Measurements from ENCODE around the gene HSH2D.

Gene HSH2D

DNA sequence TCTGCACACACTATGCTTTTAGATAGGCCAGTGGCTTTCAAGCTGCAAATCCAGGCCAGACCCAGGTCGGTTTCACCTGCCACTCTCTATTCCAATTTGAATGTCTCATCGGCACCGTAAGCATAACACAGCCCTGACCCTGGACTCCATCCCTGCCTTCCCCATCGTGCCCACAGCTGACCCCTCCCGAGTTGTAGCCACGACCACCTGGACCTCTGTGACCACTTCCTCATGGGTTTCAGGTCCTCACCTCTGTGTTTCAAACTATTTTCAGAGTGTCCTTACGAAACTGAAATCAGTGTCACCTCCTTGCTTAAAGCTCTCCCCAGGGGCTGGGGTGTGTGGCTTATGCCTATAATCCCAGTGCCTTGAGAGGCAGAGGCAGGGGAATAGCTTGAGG lies 9.0 kb upstream of the HSH2D start:
- DNase-seq (ENCODE audit: low spot score), result no peak
- Histone ChIP-seq H3K27ac (no peak overlapping the region), H3K4me3 (no peak overlapping the region)
- TF ChIP-seq, protein P1, sequence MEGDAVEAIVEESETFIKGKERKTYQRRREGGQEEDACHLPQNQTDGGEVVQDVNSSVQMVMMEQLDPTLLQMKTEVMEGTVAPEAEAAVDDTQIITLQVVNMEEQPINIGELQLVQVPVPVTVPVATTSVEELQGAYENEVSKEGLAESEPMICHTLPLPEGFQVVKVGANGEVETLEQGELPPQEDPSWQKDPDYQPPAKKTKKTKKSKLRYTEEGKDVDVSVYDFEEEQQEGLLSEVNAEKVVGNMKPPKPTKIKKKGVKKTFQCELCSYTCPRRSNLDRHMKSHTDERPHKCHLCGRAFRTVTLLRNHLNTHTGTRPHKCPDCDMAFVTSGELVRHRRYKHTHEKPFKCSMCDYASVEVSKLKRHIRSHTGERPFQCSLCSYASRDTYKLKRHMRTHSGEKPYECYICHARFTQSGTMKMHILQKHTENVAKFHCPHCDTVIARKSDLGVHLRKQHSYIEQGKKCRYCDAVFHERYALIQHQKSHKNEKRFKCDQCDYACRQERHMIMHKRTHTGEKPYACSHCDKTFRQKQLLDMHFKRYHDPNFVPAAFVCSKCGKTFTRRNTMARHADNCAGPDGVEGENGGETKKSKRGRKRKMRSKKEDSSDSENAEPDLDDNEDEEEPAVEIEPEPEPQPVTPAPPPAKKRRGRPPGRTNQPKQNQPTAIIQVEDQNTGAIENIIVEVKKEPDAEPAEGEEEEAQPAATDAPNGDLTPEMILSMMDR (IDR thresholded peaks at IDR 0.05), result no peak

DNA sequence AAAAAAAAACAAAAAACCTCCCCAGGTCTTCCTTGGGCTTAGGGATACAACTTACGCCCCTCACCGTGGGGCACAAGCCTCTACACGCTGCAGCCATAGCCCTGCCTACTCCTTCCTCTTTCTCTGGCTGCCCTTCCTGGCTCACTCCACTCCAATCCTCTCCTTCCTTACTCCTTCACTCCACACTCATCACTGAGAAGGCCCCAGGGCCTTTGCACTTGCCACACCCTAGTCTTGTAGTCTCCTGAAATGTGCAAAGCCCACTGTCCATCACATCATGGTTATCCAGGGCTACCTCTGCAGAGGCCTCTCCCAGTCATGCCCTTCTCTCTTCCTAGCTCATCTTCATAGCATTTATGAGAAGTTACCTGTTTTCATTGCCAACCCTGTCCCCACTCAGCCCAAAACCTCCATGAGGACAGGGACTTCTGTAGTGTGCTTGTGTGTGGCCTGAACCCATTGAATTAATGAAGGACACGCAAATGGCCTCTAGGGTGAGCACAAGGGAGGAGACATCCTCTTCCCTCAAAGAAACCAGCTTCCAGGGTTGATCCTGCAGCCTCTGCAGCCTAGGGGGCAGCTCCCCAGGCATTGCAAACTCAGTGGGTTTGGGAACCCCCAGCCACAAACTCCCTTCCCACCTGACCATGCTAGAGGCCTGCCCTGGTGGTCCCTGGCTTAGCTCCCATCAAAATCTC lies 7.9 kb upstream of the HSH2D start:
- TF ChIP-seq, protein P1 (IDR thresholded peaks at IDR 0.05), result no peak
- DNase-seq (ENCODE audit: low spot score), result no peak
- H3K4me3 ChIP-seq, result no peak overlapping the region
- H3K27ac ChIP-seq, result no peak overlapping the region

DNA sequence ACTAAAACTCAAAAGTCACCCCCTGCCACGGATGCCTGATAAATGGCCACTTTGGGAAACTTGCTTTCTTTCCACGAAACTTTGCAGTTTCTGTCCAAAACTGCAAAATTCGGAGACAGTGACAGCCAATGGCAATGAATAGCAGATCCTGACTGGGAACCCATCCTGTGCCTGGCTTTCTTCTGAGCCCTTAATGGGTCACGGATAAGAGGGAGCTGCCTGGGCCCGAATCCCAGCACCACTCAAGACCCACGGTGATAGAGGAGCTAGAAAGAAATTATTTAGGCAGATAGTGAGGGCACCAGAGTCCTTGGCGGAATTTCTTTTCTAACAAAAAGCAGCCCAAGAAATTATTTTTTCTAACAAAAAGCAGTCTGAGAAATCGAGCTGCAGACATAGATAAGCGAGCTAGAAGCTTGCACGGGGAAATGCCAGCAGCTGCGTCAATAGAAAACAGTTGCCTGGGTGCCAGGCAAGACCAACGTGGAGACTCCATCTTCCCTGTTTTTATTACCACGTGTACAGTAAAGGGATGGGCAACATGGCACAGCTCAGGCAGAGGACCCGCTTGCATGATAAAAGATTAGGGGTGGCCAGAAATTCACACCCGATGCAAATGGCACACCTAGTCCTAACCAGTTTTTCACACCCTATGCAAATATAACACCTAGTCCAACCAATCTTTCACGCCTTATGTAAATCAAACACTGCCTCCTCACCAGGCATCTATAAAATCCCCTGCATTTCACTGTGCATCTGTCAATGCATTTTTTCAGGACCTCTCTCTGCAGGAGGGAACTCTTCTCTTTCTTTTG lies 7.1 kb upstream of the HSH2D start:
- no peak overlapping the region for H3K27ac ChIP-seq
- TF ChIP-seq, protein P1 (IDR thresholded peaks at IDR 0.05), result no peak
- DNase-seq (ENCODE audit: low spot score), result no peak
- H3K4me3 ChIP-seq, result no peak overlapping the region

DNA sequence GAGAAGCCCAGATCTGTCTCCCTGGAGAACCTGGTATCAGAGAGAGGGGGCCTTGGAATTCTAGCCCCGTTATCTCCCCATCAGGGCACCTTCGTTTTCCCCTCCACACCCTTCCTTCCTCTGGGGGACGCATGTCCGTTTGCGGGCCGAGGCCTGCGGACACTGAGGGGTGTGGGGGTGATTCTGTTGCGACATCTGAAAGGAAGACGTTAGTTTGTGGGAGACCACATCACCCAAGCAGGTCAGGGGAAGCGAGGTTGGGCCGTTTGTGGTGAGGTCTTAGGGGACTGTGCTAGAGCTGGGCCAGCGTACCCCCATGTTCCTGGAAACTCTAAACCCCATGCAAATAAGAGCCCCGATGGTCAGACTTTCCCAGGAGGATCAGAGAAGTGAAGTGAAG lies 3.7 kb upstream of the HSH2D start:
- TF ChIP-seq, protein P1 (IDR thresholded peaks at IDR 0.05), result no peak
- H3K27ac ChIP-seq, result no peak overlapping the region
- no peak for DNase-seq (ENCODE audit: low spot score)
- no peak overlapping the region for H3K4me3 ChIP-seq

DNA sequence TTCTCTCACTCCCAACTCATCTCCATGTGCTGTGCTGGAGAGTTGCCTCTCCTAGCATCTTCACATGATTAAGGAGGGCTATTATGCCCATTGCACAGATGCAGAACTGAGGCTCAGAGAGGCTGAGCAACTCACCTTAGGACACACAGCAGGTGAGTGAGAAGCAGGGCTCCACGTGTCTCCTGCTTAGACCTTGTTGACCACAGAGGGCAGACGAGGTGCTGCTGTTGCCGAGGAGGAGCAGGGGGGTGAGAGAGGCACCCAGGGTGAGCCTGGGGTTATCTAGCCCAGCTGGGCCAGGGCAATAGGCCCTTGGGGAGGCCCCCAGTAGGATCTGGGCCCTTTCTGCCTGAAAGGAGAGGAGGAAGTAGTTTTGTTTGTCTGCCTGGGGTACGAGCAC lies 2.4 kb upstream of the HSH2D start:
- Histone ChIP-seq H3K4me3 (no peak overlapping the region), H3K27ac (no peak overlapping the region)
- DNase-seq (ENCODE audit: low spot score), result no peak
- TF ChIP-seq, protein P1 (IDR thresholded peaks at IDR 0.05), result no peak

DNA sequence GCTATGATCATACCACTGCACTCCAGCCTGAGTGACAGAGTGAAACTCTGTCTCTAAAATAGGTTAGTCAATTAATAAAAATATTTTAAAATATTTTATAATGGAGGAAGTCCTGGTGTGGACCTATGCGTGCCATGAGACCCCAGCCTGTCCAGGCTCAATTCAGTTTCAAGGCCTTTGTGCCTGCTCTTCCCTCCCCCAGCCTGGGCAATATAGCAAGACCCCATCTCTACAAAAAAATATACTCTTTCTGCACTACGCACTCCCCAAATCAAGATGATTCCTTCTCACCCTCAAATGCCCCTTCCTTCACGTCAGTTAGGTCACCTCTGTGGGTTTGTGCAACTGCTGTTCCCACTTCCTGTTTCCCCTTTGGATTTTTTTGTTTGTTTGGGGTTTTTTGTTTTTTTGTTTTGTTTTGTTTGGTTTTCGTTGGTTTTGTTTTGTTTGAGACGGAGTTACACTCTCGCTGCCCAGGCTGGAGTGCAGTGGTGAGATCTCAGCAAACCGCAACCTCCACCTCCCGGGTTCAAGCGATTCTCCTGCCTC lies 1.4 kb upstream of the HSH2D start:
- no peak overlapping the region for H3K4me3 ChIP-seq
- TF ChIP-seq, protein P1 (IDR thresholded peaks at IDR 0.05), result no peak
- DNase-seq (ENCODE audit: low spot score), result no peak
- no peak overlapping the region for H3K27ac ChIP-seq
